ENCODE measurements around the gene CLTB. TPM values are rescaled to one million over a fixed set of nuclear protein-coding genes. Genes with fewer than 3 reads are reported as not detected.
A peak's percentile ranks its signal among the peaks of the same experiment; 100 is the strongest.

CLTB gene
- total RNA-seq, 2 experiments from 2014 or later = 51.1 to 53.9 TPM

DNA sequence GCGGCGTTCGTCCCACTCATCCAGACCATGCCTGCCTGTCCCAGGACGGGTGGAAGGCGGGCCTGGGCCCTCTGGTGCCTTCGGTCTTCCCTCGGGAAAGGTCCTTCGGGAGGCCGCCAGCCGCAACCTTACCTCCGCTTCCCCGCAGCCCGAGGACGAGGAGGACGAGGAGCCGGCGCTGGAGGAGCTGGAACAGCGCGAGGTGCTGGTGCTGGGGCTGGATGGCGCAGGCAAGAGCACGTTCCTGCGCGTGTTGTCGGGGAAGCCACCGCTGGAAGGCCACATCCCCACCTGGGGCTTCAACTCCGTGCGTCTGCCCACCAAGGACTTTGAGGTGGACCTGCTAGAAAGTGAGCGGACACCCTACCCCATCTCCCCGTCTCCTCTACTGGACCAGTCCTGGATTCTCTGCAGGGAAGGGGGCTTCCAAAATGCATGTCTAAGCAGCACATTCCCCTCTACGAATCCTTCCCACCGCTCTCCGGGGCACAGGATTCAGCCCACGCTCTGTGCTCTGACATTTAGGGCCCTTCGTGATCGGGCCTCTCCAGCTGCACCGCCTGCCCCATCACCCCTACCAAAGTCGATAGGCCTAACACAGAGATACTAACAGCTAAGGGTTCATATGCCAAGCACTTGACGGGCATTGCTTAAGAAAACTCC lies 50.0 kb downstream of the CLTB start:
- H3K4me3 Mint-ChIP-seq = peak overlapping the region; percentile 58
- H3K9me3 Mint-ChIP-seq = no peaks in the 10 kb centered on the region
- H3K36me3 Mint-ChIP-seq (ENCODE audit: low read depth) = peaks cover 5% of the 10 kb centered on the region
- DNase-seq = no peak
- H3K27me3 Mint-ChIP-seq (ENCODE audit: low read depth) = no peaks in the 10 kb centered on the region
- intact Hi-C loops (cut with micrococcal nuclease) = loop anchor here (5.0 kb wide), 1 partner anchor 1766 kb away; the partner anchor contains the start of gene RMND5B
- no peak overlapping the region for H3K27ac Mint-ChIP-seq
- CTCF ChIA-PET = interaction anchor here (0.6 kb wide), 1 partner anchor 123 kb away, joined by 5 read pairs; no protein-coding TSS in a partner anchor
- peaks cover 15% of the 10 kb centered on the region for H3K4me1 Mint-ChIP-seq (ENCODE audit: low read depth)

DNA sequence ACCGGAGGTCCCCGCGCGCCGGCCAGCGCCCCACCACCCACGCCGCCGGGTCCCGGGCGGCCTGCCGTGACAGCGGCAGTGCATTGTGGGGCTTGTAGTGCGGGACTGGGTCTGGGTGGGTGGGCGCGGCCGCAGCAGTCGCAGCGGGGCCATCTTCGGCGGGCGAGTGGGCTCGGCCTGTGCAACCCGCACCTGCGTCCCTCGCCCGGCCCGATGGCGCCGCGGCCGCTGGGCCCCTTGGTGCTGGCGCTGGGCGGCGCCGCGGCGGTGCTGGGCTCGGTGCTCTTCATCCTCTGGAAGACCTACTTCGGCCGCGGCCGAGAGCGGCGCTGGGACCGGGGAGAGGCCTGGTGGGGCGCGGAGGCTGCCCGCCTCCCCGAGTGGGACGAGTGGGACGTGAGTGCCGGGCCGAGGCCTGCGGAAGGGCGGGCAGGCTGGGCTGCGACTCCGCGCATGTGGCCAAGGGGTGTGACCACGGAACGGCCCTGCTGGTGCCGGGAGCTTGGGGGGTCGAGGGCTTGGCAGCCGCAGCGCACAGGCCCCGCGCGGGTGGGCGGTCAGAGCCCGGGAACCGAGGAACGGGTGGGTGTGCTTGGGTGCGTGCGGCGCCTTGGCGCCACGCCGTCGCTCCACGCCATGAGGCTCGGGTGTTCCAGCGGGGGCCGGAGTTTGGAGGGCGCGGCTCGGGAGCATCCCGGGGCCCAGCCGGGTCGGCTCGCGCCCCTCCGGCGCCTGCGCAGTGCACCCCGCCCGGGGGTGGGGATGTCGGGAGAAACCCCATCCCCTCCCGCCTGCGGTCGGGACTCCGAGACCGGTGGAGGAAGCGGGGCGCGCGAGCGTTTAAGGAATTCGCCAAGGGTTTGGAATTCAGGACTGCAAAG lies 50.7 kb downstream of the CLTB start, which contains the start of gene ARL10:
ARL10 (plus strand) TSS at position 137 of the 881 bp plus-strand sequence; CDS start at position 214, 77 bp downstream.
- intact Hi-C loops (cut with micrococcal nuclease) = loop anchor here (5.0 kb wide), 1 partner anchor 1767 kb away; the partner anchor contains the start of gene RMND5B
- H3K36me3 Mint-ChIP-seq (ENCODE audit: low read depth) = peaks cover 3% of the 10 kb centered on the region
- DNase-seq = peak; percentile 24
- CTCF ChIA-PET = no interaction called here
- no peak within 1 kb of the TSS for H3K27ac Mint-ChIP-seq
- peaks cover 15% of the 10 kb centered on the region for H3K4me1 Mint-ChIP-seq (ENCODE audit: low read depth)
- H3K27me3 Mint-ChIP-seq (ENCODE audit: low read depth) = no peaks in the 10 kb centered on the region
- H3K4me3 Mint-ChIP-seq = peak within 1 kb of the TSS; percentile 68
- no peaks in the 10 kb centered on the region for H3K9me3 Mint-ChIP-seq

DNA sequence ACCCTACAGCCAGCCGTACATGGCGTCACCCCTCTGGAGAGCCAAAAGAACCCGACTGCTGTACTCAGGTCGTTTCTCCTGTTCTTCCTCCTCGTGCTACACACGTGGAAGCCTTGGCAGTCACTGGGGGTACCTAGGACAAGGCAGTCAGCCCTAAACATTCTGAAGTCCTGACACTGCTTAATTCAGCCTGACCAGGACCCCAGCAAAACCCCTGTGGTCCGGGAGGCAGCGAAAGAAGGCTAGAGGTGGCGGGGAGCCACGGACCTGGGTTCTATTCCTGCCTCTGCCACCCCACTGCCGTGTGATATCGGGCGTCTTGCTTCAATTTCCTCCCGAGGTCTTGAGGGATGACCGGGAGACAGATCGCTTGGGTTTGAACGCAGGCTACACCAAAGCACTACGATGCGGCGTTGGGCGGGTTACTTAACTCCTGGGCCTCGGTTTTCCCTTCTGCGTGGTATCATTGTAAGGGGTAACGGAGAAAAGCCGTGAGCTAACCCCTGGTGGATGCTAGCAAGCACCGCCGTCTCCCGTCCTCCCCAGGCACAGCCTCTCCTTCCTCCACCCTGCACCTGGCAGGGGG lies 51.5 kb downstream of the CLTB start:
- peaks cover 15% of the 10 kb centered on the region for H3K4me1 Mint-ChIP-seq (ENCODE audit: low read depth)
- CTCF ChIA-PET = no interaction called here
- peak; percentile 48 for DNase-seq
- H3K4me3 Mint-ChIP-seq = peak overlapping the region; percentile 68
- H3K27ac Mint-ChIP-seq = no peak overlapping the region
- H3K9me3 Mint-ChIP-seq = no peaks in the 10 kb centered on the region
- H3K27me3 Mint-ChIP-seq (ENCODE audit: low read depth) = no peaks in the 10 kb centered on the region
- peaks cover 4% of the 10 kb centered on the region for H3K36me3 Mint-ChIP-seq (ENCODE audit: low read depth)
- intact Hi-C loops (cut with micrococcal nuclease) = loop anchor here (5.0 kb wide), 3 partner anchors 708 to 1767 kb away; partner anchors contain the start of genes HRH2 and RMND5B

DNA sequence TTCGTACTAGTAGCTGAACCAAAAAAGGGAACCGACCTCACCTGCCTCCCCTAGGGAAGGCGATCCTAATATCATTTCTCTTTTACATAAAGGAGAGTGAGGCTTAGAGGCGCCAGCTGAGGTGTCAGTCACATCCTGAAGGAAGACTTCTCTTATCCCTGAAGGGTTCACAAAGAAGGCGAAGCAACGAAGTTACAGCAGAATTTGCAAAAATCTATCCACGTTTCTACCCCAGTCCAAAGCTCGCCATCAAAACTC lies 54.2 kb downstream of the CLTB start:
- intact Hi-C loops (cut with micrococcal nuclease) = loop anchor here (5.0 kb wide), 2 partner anchors 705 to 840 kb away; partner anchors contain the start of gene HRH2
- Mint-ChIP-seq H3K4me3 (peak overlapping the region; percentile 99), H3K27me3 (ENCODE audit: low read depth) (no peaks in the 10 kb centered on the region), H3K4me1 (ENCODE audit: low read depth) (peaks cover 32% of the 10 kb centered on the region), H3K27ac (no peak overlapping the region), H3K36me3 (ENCODE audit: low read depth) (peaks cover 20% of the 10 kb centered on the region), H3K9me3 (no peaks in the 10 kb centered on the region)
- CTCF ChIA-PET = interaction anchor here (0.6 to 1.6 kb wide), 5 partner anchors 24 to 211 kb away, joined by 3 to 5 read pairs (median 3); no protein-coding TSS in a partner anchor
- no peak for DNase-seq

DNA sequence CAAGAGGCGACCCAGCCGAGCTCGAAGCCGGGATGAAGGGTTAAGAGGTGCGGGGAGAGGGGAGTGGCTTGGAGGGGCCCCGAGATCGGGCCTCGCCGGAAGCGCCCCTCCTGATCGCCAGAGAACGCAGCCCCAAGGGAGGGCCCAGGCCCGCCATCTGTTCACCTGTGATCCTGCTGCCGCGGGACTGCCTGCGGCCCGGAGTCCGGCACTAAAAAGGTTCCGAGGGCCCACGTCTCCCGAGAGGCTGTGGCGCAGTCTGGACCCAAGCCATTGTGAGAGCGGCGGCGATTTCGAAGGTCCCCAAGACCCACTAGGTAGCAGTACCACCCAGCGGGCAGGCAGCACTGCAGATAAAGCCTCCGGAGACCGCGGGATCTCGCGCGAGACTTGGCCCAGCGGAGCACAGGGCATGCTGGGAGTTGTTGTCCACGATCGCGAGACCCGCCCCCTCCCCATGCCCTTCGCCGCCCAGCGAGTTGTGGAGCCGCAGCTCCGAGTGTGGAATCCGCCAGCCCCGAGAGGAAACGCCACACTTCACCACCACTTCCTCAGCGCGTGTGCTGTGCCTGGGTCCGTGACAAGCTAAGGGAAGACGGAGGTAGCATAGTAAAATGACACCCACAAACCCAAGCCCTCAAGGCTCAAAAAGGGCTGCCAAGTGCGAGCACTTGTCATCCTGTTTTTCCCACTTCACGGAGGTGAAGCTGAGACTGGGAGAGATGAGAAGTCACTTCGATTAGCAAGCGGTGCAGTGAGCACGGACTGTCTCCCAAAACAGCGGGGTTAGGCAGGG lies 54.7 kb downstream of the CLTB start, which contains the start of gene KIAA1191:
KIAA1191 (minus strand) TSS at position 328 of the 796 bp plus-strand sequence. CDS start 2,256 bp downstream, outside the sequence.
- Mint-ChIP-seq H3K4me3 (peak within 1 kb of the TSS; percentile 99), H3K27me3 (ENCODE audit: low read depth) (no peaks in the 10 kb centered on the region), H3K9me3 (no peaks in the 10 kb centered on the region), H3K36me3 (ENCODE audit: low read depth) (peaks cover 19% of the 10 kb centered on the region), H3K4me1 (ENCODE audit: low read depth) (peaks cover 31% of the 10 kb centered on the region), H3K27ac (peak within 1 kb of the TSS; percentile 91)
- CTCF ChIA-PET = interaction anchor here (0.6 to 1.6 kb wide), 5 partner anchors 24 to 212 kb away, joined by 3 to 5 read pairs (median 3); no protein-coding TSS in a partner anchor
- peak; percentile 97 for DNase-seq
- intact Hi-C loops (cut with micrococcal nuclease) = loop anchor here (1.0 to 5.0 kb wide), 7 partner anchors 28 to 839 kb away; partner anchors contain the start of genes FAF2, HRH2 and RNF44

DNA sequence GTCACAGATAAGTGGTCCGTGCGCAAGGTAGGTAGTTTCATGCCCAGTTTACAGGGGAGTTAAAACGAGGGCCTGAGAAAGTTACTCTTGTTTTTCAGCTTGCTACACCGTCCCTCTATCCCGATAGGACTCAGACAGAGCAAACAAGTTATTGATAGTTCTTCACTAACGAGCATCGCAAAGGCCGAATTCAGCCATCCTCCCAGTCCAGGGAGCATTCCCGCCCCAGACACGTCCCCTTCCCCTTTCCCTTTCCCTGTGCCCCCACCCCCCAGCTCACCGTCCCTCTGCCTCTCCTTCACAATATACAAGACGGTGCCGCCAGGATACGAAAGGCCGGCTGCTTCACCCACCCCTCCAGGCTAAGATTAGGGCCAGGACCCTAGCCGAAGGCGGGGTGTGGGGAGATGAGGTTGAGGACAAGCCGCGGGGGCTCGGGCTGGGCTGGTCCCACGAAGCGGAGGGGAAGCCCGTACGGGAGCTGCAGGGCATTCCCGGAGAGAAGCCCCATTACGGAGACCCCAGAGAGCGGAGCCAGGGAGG lies 55.4 kb downstream of the CLTB start:
- CTCF ChIA-PET = interaction anchor here (0.6 to 1.6 kb wide), 4 partner anchors 25 to 321 kb away, joined by 3 to 5 read pairs (median 3); no protein-coding TSS in a partner anchor
- intact Hi-C loops (cut with micrococcal nuclease) = loop anchor here (1.0 to 5.0 kb wide), 7 partner anchors 28 to 839 kb away; partner anchors contain the start of genes FAF2, HRH2 and RNF44
- Mint-ChIP-seq H3K27me3 (ENCODE audit: low read depth) (no peaks in the 10 kb centered on the region), H3K36me3 (ENCODE audit: low read depth) (peaks cover 19% of the 10 kb centered on the region), H3K9me3 (no peaks in the 10 kb centered on the region), H3K27ac (peak overlapping the region; percentile 91), H3K4me3 (peak overlapping the region; percentile 99), H3K4me1 (ENCODE audit: low read depth) (peaks cover 32% of the 10 kb centered on the region)
- DNase-seq = peak; percentile 31

DNA sequence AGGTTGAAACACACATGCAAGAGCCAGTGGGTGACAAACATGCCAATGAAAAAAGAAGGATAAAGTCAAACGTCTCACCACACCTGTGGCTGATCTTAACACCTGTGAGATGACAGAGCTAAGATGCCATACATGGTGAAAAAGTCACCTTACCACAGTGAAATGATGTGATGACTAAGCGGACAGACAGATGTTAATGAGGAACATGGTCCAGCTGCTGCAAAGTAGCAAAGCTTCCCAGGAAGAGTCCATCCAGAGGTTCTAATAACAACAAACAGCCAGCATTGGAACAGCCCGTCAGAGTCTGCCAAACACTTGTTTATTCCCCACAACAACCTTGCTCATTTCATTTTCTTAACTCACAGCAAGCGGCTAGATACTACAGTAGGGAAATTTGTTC lies 56.7 kb downstream of the CLTB start:
- H3K36me3 Mint-ChIP-seq (ENCODE audit: low read depth) = peaks cover 23% of the 10 kb centered on the region
- no peaks in the 10 kb centered on the region for H3K27me3 Mint-ChIP-seq (ENCODE audit: low read depth)
- H3K4me3 Mint-ChIP-seq = peak overlapping the region; percentile 58
- CTCF ChIA-PET = no interaction called here
- intact Hi-C loops (cut with micrococcal nuclease) = loop anchor here (2.0 to 5.0 kb wide), 6 partner anchors 55 to 837 kb away; partner anchors contain the start of genes FAF2, HRH2 and RNF44
- H3K9me3 Mint-ChIP-seq = no peaks in the 10 kb centered on the region
- peak; percentile 23 for DNase-seq
- H3K4me1 Mint-ChIP-seq (ENCODE audit: low read depth) = peaks cover 31% of the 10 kb centered on the region
- H3K27ac Mint-ChIP-seq = no peak overlapping the region

DNA sequence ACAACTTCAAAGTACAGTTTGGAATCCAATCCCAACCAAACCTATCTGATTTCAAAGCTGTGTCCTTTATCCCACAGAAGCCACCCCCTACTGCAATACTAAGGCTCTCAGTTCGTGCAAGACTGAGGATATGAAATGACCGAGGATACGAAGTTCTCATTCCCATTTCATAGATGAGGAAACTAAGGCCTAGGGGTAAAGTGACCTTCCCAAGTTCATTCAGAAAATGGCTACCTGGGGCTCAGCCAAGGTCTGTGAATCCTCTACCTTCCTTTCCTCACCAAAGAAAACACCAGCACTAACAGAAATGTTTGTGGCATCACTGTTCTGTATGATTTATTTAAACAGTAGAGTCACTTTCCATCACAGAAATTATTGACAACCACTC lies 60.2 kb downstream of the CLTB start:
- Mint-ChIP-seq H3K4me1 (ENCODE audit: low read depth) (peaks cover 32% of the 10 kb centered on the region), H3K27ac (peak overlapping the region; percentile 39)
- intact Hi-C loops (cut with micrococcal nuclease) = no loop called here

DNA sequence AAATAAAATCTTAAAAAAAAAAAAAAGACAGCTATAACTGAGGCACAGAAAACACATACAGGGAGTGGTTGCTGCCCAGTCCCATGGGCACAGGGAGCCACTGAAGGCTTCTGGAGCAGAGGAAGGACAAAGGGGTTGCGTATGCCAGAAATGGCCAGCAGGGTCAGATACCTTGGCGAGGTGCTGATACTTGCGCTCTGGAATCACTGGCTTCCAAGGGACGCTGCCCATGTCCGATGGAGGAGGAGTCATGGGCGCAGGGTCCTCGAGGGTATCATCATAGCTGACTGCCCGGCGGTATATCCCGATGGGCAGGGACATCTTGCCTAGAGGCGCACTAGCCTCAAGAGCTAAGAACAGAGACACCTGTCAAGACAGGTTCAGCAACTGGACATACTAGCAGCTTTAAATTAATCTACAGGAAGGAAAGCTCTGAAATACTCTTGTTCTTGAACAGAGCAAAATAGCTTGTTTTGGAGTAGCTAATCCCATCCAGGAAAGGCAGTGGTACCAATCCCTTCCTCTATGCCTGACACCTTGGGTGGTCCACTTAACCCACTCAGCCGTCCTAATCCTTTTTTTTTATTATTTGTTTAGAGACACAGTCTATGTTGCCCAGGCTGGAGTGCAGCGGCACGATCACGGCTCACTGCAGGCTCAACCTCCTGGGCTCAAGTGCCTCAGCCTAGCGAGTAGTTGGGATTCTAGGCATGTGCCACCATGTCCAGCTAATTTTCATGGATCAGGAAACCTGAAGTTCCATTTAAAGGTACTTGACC lies 60.8 kb downstream of the CLTB start:
- Mint-ChIP-seq H3K4me3 (no peak overlapping the region), H3K27ac (no peak overlapping the region), H3K27me3 (ENCODE audit: low read depth) (no peaks in the 10 kb centered on the region), H3K36me3 (ENCODE audit: low read depth) (peaks cover 30% of the 10 kb centered on the region), H3K9me3 (no peaks in the 10 kb centered on the region), H3K4me1 (ENCODE audit: low read depth) (peaks cover 32% of the 10 kb centered on the region)
- intact Hi-C loops (cut with micrococcal nuclease) = no loop called here
- CTCF ChIA-PET = no interaction called here
- no peak for DNase-seq

More for the DNA sequence above, 60.2 kb downstream of the CLTB start:
- H3K9me3 Mint-ChIP-seq = no peaks in the 10 kb centered on the region
- H3K4me3 Mint-ChIP-seq = no peak overlapping the region
- CTCF ChIA-PET = no interaction called here
- peaks cover 26% of the 10 kb centered on the region for H3K36me3 Mint-ChIP-seq (ENCODE audit: low read depth)
- DNase-seq = no peak
- H3K27me3 Mint-ChIP-seq (ENCODE audit: low read depth) = no peaks in the 10 kb centered on the region

DNA sequence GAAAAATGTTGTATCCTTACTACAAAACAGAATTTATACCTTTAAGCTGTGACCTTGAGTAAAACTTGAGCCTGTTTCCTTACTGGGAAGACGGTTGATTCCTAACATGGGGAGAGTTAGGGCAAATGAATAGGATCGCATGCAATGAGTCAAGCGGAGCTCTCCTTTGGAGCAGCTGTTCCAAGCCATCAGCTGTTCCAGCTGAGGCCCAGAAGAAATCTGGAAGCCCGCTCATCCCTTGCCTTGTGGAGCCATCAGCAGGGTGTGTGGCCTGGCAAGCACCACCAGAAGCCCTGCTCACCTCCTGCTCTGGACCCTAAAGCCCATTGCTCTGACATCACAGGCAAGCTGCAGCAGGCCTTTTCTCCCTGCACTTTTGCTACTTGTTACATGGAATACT lies 62.8 kb downstream of the CLTB start:
- no peak overlapping the region for H3K4me3 Mint-ChIP-seq
- intact Hi-C loops (cut with micrococcal nuclease) = no loop called here
- H3K36me3 Mint-ChIP-seq (ENCODE audit: low read depth) = peaks cover 34% of the 10 kb centered on the region
- CTCF ChIA-PET = no interaction called here
- peak overlapping the region; percentile 16 for H3K27ac Mint-ChIP-seq
- peaks cover 25% of the 10 kb centered on the region for H3K4me1 Mint-ChIP-seq (ENCODE audit: low read depth)
- H3K9me3 Mint-ChIP-seq = no peaks in the 10 kb centered on the region
- no peaks in the 10 kb centered on the region for H3K27me3 Mint-ChIP-seq (ENCODE audit: low read depth)
- DNase-seq = no peak

All from activated naive CD4-positive, alpha-beta T cell treated with anti-CD3 and anti-CD28 coated beads for 36 hours (primary cell).